Uterus (tissue), 2 donors: ENCODE measurements around the gene TMEM253.

Experiments used
- POLR2A ChIP-seq, 2 donors: fragments of 450-650 bp; IDR thresholded peaks; one replicate each; pipeline ENCODE4 v1.6.1; 2016; ENCODE audit warnings: antibody characterized with exemption in 2 of 2, mild to moderate bottlenecking in 1 of 2, moderate library complexity in 1 of 2
- TF ChIP-seq, protein P1 (sequence below), 4 experiments: fragments of 200-600 bp in 2 of 4; fragments of 450-650 bp in 2 of 4; sonication (generic) in 2 of 4; IDR thresholded peaks; one replicate each; pipeline ENCODE4 v1.5.1; 2016 to 2019; ENCODE audit warnings: antibody characterized with exemption in 4 of 4, mild to moderate bottlenecking in 2 of 4, moderate library complexity in 1 of 4

GRCh38 chr14:21106176-21106497 lies 5.3 kb downstream of the TMEM253 start:
- TF ChIP-seq, protein P1, sequence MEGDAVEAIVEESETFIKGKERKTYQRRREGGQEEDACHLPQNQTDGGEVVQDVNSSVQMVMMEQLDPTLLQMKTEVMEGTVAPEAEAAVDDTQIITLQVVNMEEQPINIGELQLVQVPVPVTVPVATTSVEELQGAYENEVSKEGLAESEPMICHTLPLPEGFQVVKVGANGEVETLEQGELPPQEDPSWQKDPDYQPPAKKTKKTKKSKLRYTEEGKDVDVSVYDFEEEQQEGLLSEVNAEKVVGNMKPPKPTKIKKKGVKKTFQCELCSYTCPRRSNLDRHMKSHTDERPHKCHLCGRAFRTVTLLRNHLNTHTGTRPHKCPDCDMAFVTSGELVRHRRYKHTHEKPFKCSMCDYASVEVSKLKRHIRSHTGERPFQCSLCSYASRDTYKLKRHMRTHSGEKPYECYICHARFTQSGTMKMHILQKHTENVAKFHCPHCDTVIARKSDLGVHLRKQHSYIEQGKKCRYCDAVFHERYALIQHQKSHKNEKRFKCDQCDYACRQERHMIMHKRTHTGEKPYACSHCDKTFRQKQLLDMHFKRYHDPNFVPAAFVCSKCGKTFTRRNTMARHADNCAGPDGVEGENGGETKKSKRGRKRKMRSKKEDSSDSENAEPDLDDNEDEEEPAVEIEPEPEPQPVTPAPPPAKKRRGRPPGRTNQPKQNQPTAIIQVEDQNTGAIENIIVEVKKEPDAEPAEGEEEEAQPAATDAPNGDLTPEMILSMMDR (IDR thresholded peaks at IDR 0.05), result no peak
- no peak for TF ChIP-seq POLR2A (IDR thresholded peaks at IDR 0.05)
